A673 (cell line): ENCODE data around the gene GUCA2B. TPM values are rescaled to one million over a fixed set of nuclear protein-coding genes. Genes with fewer than 3 reads are reported as not detected.

ENCODE experiments used
- BruUV-seq: library from RNA; stranded (reverse); fragments of 400-500 nt; replicated peaks from 2 replicates; lab custom pipeline; 2021; lab: Mats Ljungman, UMichigan
- CTCF ChIA-PET: fragments of 300-600 bp; sonication (Branson Sonifier 250); formaldehyde crosslinking; loops from one replicate; lab custom pipeline; 2022; ENCODE audit warnings: antibody characterized with exemption; lab: Charles Lee
- POLR2A ChIA-PET: fragments of 300-600 bp; sonication (Branson Sonifier 250); formaldehyde crosslinking; loops from one replicate; lab custom pipeline; 2022; ENCODE audit warnings: antibody characterized with exemption; ENCODE audit not compliant: low non-redundant PET; lab: Charles Lee
- DNase-seq: peaks from one replicate; pipeline ENCODE4 v3.0.0-alpha.2; 2015; ENCODE audit warnings: low spot score
- H3K27ac ChIP-seq: fragments of 200-600 bp; sonication (generic); 2 replicates; pipeline ENCODE4 v1.5.1; 2016; ENCODE audit warnings: mixed run types, low read depth, mild to moderate bottlenecking, mixed read lengths, antibody characterized with exemption, low read length; ENCODE audit not compliant: poor library complexity, severe bottlenecking
- H3K27me3 ChIP-seq: fragments of 200-600 bp; sonication (generic); replicated peaks from 2 replicates; pipeline ENCODE4 v1.6.1; 2017; ENCODE audit warnings: mixed run types, low read depth, mild to moderate bottlenecking, mixed read lengths, antibody characterized with exemption, low read length; ENCODE audit not compliant: insufficient read depth, poor library complexity
- H3K36me3 ChIP-seq: fragments of 200-600 bp; sonication (generic); 2 replicates; pipeline ENCODE4 v1.6.1; 2016; ENCODE audit warnings: mixed run types, mild to moderate bottlenecking, mixed read lengths, antibody characterized with exemption, low read length; ENCODE audit not compliant: insufficient read depth, poor library complexity, severe bottlenecking
- H3K4me1 ChIP-seq: fragments of 200-600 bp; sonication (generic); 2 replicates; pipeline ENCODE4 v1.6.1; 2017; ENCODE audit warnings: mixed run types, mild to moderate bottlenecking, mixed read lengths, antibody characterized with exemption, low read length; ENCODE audit not compliant: insufficient read depth, poor library complexity, severe bottlenecking
- H3K4me3 ChIP-seq: fragments of 200-600 bp; sonication (generic); 2 replicates; pipeline ENCODE4 v1.5.1; 2016; ENCODE audit warnings: low read depth, mixed run types, mild to moderate bottlenecking, mixed read lengths, low read length; ENCODE audit not compliant: poor library complexity, severe bottlenecking
- H3K9me3 ChIP-seq: fragments of 200-600 bp; sonication (generic); 2 replicates; pipeline ENCODE4 v1.6.1; 2016; ENCODE audit warnings: mixed run types, low read depth, mild to moderate bottlenecking, mixed read lengths, antibody characterized with exemption, low read length; ENCODE audit not compliant: poor library complexity, severe bottlenecking
- EZH2 ChIP-seq: fragments of 200-600 bp; sonication (generic); IDR thresholded peaks from 2 replicates; pipeline ENCODE4 v1.6.1; 2017; ENCODE audit warnings: borderline replicate concordance, low read depth, mild to moderate bottlenecking, mixed read lengths, antibody characterized with exemption, low read length; ENCODE audit not compliant: poor library complexity, severe bottlenecking
- intact Hi-C: fragments of 100-400 bp; cut with micrococcal nuclease; formaldehyde crosslinking; loops from one replicate; pipeline ENCODE4 v1.10.0; 2022; ENCODE audit not compliant: unreplicated experiment
- total RNA-seq: library from RNA; stranded (reverse); gene quantifications from 2 replicates; pipeline ENCODE4 v1.2.3, GENCODE V29; 2021
- TF ChIP-seq, protein P1 (sequence below): fragments of 300-800, 200-600 bp; sonication (generic); conservative IDR thresholded peaks from 2 replicates; pipeline ENCODE4 v1.5.1; 2017; ENCODE audit warnings: low read depth, mild to moderate bottlenecking, antibody characterized with exemption, low read length, moderate library complexity, mixed read lengths

GUCA2B gene
- total RNA-seq, 1 experiment from 2014 or later, result not detected

- Histone ChIP-seq H3K4me1 (no peaks in the 10 kb centered on the region), H3K4me3 (no peak overlapping the region), H3K9me3 (no peaks in the 10 kb centered on the region), H3K27ac (no peak overlapping the region), H3K36me3 (no peaks in the 10 kb centered on the region), H3K27me3 (peaks cover 4% of the 10 kb centered on the region)
- no peak for TF ChIP-seq EZH2
- TF ChIP-seq, protein P1, sequence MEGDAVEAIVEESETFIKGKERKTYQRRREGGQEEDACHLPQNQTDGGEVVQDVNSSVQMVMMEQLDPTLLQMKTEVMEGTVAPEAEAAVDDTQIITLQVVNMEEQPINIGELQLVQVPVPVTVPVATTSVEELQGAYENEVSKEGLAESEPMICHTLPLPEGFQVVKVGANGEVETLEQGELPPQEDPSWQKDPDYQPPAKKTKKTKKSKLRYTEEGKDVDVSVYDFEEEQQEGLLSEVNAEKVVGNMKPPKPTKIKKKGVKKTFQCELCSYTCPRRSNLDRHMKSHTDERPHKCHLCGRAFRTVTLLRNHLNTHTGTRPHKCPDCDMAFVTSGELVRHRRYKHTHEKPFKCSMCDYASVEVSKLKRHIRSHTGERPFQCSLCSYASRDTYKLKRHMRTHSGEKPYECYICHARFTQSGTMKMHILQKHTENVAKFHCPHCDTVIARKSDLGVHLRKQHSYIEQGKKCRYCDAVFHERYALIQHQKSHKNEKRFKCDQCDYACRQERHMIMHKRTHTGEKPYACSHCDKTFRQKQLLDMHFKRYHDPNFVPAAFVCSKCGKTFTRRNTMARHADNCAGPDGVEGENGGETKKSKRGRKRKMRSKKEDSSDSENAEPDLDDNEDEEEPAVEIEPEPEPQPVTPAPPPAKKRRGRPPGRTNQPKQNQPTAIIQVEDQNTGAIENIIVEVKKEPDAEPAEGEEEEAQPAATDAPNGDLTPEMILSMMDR, result no peak
- no TSS peak for BruUV-seq
- intact Hi-C loops, result no loop called here
- POLR2A ChIA-PET, result no interaction called here
- CTCF ChIA-PET, result no interaction called here
- no peak for DNase-seq
These were observed 23.0 kb upstream of the GUCA2B start for GRCh38 chr1:42130061-42130660.

- H3K9me3 ChIP-seq, result no peaks in the 10 kb centered on the region
- DNase-seq, result no peak
- POLR2A ChIA-PET, result no interaction called here
- TF ChIP-seq, protein P1, result no peak
- no peak for TF ChIP-seq EZH2
- no TSS peak for BruUV-seq
- H3K4me1 ChIP-seq, result no peaks in the 10 kb centered on the region
- H3K27ac ChIP-seq, result no peak overlapping the region
- H3K4me3 ChIP-seq, result no peak overlapping the region
- no peaks in the 10 kb centered on the region for H3K36me3 ChIP-seq
- intact Hi-C loops, result no loop called here
- CTCF ChIA-PET, result no interaction called here
- no peaks in the 10 kb centered on the region for H3K27me3 ChIP-seq
These were observed 19.8 kb upstream of the GUCA2B start for GRCh38 chr1:42133390-42133789.

DNA sequence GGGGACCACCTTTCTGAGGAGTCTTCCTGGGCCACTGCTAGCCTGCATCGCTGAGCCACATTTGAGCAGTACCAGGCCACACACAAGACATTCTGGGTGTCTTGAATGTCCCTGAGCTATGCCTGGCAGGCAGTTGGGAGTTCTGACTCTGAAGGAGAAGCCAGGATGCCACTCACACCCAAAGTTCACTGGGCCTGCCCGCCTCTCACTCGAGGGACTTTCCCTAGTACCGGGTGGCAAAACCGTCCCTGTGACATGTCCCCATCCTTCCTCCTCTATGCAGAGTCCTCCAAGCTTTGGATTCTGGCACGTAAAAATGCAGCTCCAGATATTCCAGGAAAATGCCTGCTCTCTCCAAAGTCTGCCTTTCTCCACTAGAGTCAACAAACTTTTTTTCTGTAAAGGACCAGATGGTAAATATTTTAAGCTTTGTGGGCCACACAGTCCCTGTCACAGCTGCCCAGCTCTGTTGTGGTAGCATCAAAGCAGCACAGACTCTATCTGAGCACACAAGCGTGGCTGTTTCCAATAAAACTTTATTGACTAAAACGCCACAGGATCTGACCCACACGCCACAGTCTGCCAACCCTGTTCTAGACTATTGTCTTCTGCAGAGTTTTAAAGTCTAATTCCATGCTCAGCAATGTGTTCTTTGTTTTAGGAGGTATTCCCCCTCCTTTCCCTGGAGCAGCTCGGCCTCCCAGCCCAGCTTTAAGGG is 19.2 kb upstream of the GUCA2B start:
- TF ChIP-seq, protein P1, result no peak
- TF ChIP-seq EZH2, result no peak
- no TSS peak for BruUV-seq
- no peak overlapping the region for H3K4me3 ChIP-seq
- intact Hi-C loops, result loop anchor here (1.0 kb wide), 1 partner anchor 39 kb away; no protein-coding TSS in a partner anchor
- H3K27me3 ChIP-seq, result no peaks in the 10 kb centered on the region
- H3K4me1 ChIP-seq, result no peaks in the 10 kb centered on the region
- DNase-seq, result no peak
- H3K9me3 ChIP-seq, result no peaks in the 10 kb centered on the region
- ChIA-PET POLR2A (no interaction called here), CTCF (no interaction called here)
- no peaks in the 10 kb centered on the region for H3K36me3 ChIP-seq
- no peak overlapping the region for H3K27ac ChIP-seq
